ENCODE results near the gene FYB2. TPM values are rescaled to one million over a fixed set of nuclear protein-coding genes. Genes with fewer than 3 reads are reported as not detected.

Gene FYB2
- total RNA-seq: 0.13 TPM in 1 of 2 replicates, not detected in the other

GRCh38 chr1:56819387-56819899, at the start of gene FYB2:
Gene FYB2, minus strand, starts transcription at chr1:56819404. Its CDS starts 114 bp downstream, at chr1:56819290.
- no peak within 1 kb of the TSS for H3K4me3 ChIP-seq (ENCODE audit: low read depth, low read length)
- DNase-seq (ENCODE audit: low read depth) (no peak), FAIRE-seq (no peak)
- no peaks in the 10 kb centered on the region for H3K36me3 ChIP-seq (ENCODE audit: control insufficient read depth, insufficient read depth, low read length)
- TF ChIP-seq CTCF (IDR thresholded peaks at IDR 0.05; ENCODE audit: insufficient read depth, low read length, severe bottlenecking): no peak
- H3K27me3 ChIP-seq (ENCODE audit: control insufficient read depth, insufficient read depth, low read length): no peaks in the 10 kb centered on the region

- no peak overlapping the region for H3K4me3 ChIP-seq (ENCODE audit: low read depth, low read length)
- FAIRE-seq: no peak
Measured at GRCh38 chr1:56868761-56869160, 49.6 kb upstream of the FYB2 start.

GRCh38 chr1:56867491-56867890, 48.3 kb upstream of the FYB2 start:
- FAIRE-seq: no peak
- Histone ChIP-seq H3K4me3 (ENCODE audit: low read depth, low read length) (no peak overlapping the region), H3K27me3 (ENCODE audit: control insufficient read depth, insufficient read depth, low read length) (no peaks in the 10 kb centered on the region), H3K36me3 (ENCODE audit: control insufficient read depth, insufficient read depth, low read length) (no peaks in the 10 kb centered on the region)
- peak; percentile 43 for DNase-seq (ENCODE audit: low read depth)
- no peak for TF ChIP-seq CTCF (IDR thresholded peaks at IDR 0.05; ENCODE audit: insufficient read depth, low read length, severe bottlenecking)

More at GRCh38 chr1:56868761-56869160, 49.6 kb upstream of the FYB2 start:
- DNase-seq (ENCODE audit: low read depth): no peak
- no peak for TF ChIP-seq CTCF (IDR thresholded peaks at IDR 0.05; ENCODE audit: insufficient read depth, low read length, severe bottlenecking)
- Histone ChIP-seq H3K36me3 (ENCODE audit: control insufficient read depth, insufficient read depth, low read length) (no peaks in the 10 kb centered on the region), H3K27me3 (ENCODE audit: control insufficient read depth, insufficient read depth, low read length) (no peaks in the 10 kb centered on the region)

- TF ChIP-seq CTCF (IDR thresholded peaks at IDR 0.05; ENCODE audit: insufficient read depth, low read length, severe bottlenecking): no peak
- no peak for FAIRE-seq
- Histone ChIP-seq H3K27me3 (ENCODE audit: control insufficient read depth, insufficient read depth, low read length) (no peaks in the 10 kb centered on the region), H3K36me3 (ENCODE audit: control insufficient read depth, insufficient read depth, low read length) (no peaks in the 10 kb centered on the region), H3K4me3 (ENCODE audit: low read depth, low read length) (no peak overlapping the region)
- DNase-seq (ENCODE audit: low read depth): peak; percentile 72
Measured at GRCh38 chr1:56866656-56867055, 47.5 kb upstream of the FYB2 start.

GRCh38 chr1:56864430-56864829, 45.2 kb upstream of the FYB2 start:
- Histone ChIP-seq H3K36me3 (ENCODE audit: control insufficient read depth, insufficient read depth, low read length) (no peaks in the 10 kb centered on the region), H3K4me3 (ENCODE audit: low read depth, low read length) (no peak overlapping the region), H3K27me3 (ENCODE audit: control insufficient read depth, insufficient read depth, low read length) (no peaks in the 10 kb centered on the region)
- DNase-seq (ENCODE audit: low read depth): peak; percentile 53
- no peak for FAIRE-seq
- no peak for TF ChIP-seq CTCF (IDR thresholded peaks at IDR 0.05; ENCODE audit: insufficient read depth, low read length, severe bottlenecking)

Data from bronchial epithelial cell (primary cell).